ENCODE results near the gene GEMIN4. TPM values are rescaled to one million over a fixed set of nuclear protein-coding genes. Genes with fewer than 3 reads are reported as not detected.
"Not testable (repeated sequence)": the region's sequence is repeated elsewhere in the genome, so short reads cannot be mapped to it uniquely, and the experiment has no call there.

The GEMIN4 gene
- total RNA-seq, 1 experiment from 2014 or later: 20.3 TPM

- Histone ChIP-seq H3K9me3 (replicated peaks) (no peaks in the 10 kb centered on the region), H3K36me3 (peaks cover 7% of the 10 kb centered on the region), H3K27ac (no peak overlapping the region), H3K4me3 (no peak overlapping the region), H3K4me1 (no peaks in the 10 kb centered on the region), H3K27me3 (no peaks in the 10 kb centered on the region)
- DNase-seq: no peak
Measured at GRCh38 chr17:789160-789840, 37.2 kb upstream of the GEMIN4 start.

- no peak overlapping the region for H3K27ac ChIP-seq
- H3K4me3 ChIP-seq: no peak overlapping the region
- peaks cover 7% of the 10 kb centered on the region for H3K36me3 ChIP-seq
- no peaks in the 10 kb centered on the region for H3K9me3 ChIP-seq (replicated peaks)
- no peaks in the 10 kb centered on the region for H3K27me3 ChIP-seq
- no peak for DNase-seq
- H3K4me1 ChIP-seq: no peaks in the 10 kb centered on the region
Measured at GRCh38 chr17:788551-788950, 36.5 kb upstream of the GEMIN4 start.

- no peak overlapping the region for H3K27ac ChIP-seq
- peaks cover 7% of the 10 kb centered on the region for H3K36me3 ChIP-seq
- no peaks in the 10 kb centered on the region for H3K27me3 ChIP-seq
- H3K4me1 ChIP-seq: no peaks in the 10 kb centered on the region
- H3K9me3 ChIP-seq (replicated peaks): no peaks in the 10 kb centered on the region
- H3K4me3 ChIP-seq: no peak overlapping the region
- no peak for DNase-seq
Measured at GRCh38 chr17:787641-788221, 35.7 kb upstream of the GEMIN4 start.

DNA sequence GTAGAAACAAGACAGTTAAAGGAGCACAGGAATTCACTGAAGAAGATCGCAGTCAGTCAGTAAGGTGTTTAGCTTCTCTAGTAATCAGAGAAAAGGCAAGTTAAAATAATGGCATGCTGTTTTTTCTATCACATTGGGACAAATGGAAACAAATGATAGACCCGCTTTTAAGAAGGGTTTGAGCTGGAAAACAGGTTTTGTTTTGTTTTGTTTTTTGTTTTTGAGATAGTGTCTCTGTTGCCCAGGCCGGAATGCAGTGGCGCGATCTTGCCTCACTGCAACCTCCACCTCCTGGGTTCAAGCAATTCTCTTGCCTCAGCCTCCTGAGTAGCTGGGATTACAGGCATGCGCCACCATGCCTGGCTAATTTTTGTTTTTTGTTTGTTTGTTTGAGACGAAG, 33.8 kb upstream of the GEMIN4 start:
- H3K4me3 ChIP-seq; H3K9me3 ChIP-seq (replicated peaks); DNase-seq; H3K27ac ChIP-seq; H3K27me3 ChIP-seq; H3K36me3 ChIP-seq; H3K4me1 ChIP-seq: not testable (repeated sequence)

DNA sequence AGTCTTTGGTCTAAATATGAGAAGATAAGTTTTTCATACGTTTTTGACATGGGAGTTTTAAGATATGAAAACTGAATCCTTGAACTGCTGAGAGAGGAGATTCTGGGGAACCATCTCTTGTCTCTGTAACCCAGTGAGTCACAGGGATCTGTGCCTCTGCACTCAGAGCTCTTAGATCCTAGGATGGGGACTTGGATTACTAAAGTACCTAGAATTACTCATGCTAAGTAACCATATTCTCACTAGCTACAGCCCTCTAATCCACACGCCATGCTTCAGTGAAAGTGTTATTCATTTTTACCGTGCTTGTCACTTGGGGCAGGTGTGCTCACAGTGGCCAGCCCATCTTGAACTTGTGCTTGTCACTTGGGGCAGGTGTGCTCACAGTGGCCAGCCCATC, 32.1 kb upstream of the GEMIN4 start:
- H3K4me3 ChIP-seq: no peak overlapping the region
- no peak for DNase-seq
- H3K36me3 ChIP-seq: peaks cover 4% of the 10 kb centered on the region
- H3K4me1 ChIP-seq: no peaks in the 10 kb centered on the region
- H3K9me3 ChIP-seq (replicated peaks): no peaks in the 10 kb centered on the region
- no peak overlapping the region for H3K27ac ChIP-seq
- H3K27me3 ChIP-seq: no peaks in the 10 kb centered on the region

DNA sequence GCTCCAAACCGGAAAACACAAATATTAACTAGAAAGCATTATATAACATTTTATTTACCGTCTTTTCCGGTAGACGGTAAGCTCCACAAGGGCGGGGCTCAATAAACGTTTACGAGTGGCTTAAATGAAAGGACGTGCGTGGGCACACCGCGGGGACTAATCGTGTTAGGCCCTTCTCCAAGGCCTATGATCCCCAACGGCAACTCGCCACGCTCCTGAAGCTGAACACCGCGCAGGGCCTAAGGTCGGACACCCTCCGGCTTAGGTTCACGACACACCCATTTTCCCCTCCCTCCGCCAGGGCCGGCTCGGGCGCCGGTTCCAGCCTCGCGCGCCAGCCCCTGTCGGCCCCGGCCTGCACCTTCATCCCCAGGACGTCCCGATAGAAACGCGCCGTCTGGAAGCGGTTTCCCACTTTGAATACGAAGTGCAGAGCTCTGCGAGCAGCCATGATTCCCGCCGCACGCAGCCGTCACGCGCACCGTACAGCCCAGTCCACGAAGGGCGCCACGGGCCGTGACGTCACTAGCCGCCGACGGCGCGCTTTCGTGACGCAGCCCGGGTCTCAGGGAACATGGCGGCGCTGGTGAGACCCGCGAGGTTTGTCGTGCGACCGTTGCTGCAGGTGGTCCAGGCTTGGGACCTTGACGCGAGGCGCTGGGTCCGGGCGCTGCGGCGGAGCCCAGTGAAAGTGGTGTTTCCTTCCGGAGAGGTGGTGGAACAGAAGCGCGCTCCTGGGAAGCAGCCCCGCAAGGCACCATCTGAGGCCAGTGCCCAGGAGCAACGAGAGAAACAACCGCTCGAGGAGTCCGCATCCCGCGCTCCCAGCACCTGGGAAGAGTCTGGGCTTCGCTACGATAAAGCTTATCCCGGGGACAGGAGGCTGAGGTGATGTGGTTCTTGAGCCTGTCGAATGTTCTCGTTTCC, 30.0 kb upstream of the GEMIN4 start, which contains the start of the genes GLOD4 and MRM3:
Gene GLOD4 (minus strand): TSS at position 476 of the 927 bp plus-strand sequence. CDS start 25 bp downstream, at position 451.
Gene MRM3 (plus strand): TSS at position 549 of the 927 bp plus-strand sequence. CDS start 26 bp downstream, at position 575.
- peak; percentile 81 to 85 for DNase-seq
- peak within 1 kb of the TSS; percentile 58 for H3K27ac ChIP-seq
- H3K4me3 ChIP-seq: peak within 1 kb of the TSS; percentile 77
- H3K9me3 ChIP-seq (replicated peaks): no peaks in the 10 kb centered on the region
- no peaks in the 10 kb centered on the region for H3K36me3 ChIP-seq
- no peaks in the 10 kb centered on the region for H3K27me3 ChIP-seq
- no peaks in the 10 kb centered on the region for H3K4me1 ChIP-seq

- no peak overlapping the region for H3K27ac ChIP-seq
Measured at GRCh38 chr17:778096-778495, 26.0 kb upstream of the GEMIN4 start.

DNA sequence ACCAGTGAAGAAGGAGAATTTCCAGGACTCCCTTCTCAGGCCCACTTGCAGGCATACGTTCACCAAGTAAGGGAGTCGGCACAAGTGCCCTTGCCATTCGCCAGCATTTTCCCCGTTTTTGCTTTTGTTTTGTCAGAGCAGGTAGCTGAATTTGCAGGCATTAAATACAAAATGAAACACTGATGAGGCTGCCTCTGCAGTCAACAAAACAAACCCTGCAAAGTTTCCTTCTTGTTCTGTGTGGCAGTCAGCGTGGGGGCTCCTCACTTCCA, 22.2 kb upstream of the GEMIN4 start:
- no peaks in the 10 kb centered on the region for H3K4me1 ChIP-seq
- H3K4me3 ChIP-seq: no peak overlapping the region
- no peak overlapping the region for H3K27ac ChIP-seq
- no peak for DNase-seq
- H3K9me3 ChIP-seq (replicated peaks): no peaks in the 10 kb centered on the region
- no peaks in the 10 kb centered on the region for H3K27me3 ChIP-seq
- peaks cover 26% of the 10 kb centered on the region for H3K36me3 ChIP-seq

More at GRCh38 chr17:778096-778495, 26.0 kb upstream of the GEMIN4 start:
- DNase-seq: no peak
- H3K36me3 ChIP-seq: peaks cover 3% of the 10 kb centered on the region; the same call in 1 of the 2 replicates
- H3K9me3 ChIP-seq (replicated peaks): no peaks in the 10 kb centered on the region
- no peaks in the 10 kb centered on the region for H3K27me3 ChIP-seq
- no peaks in the 10 kb centered on the region for H3K4me1 ChIP-seq
- no peak overlapping the region for H3K4me3 ChIP-seq

- no peak overlapping the region for H3K27ac ChIP-seq
- no peak overlapping the region for H3K4me3 ChIP-seq
- H3K36me3 ChIP-seq: peaks cover 26% of the 10 kb centered on the region
- no peaks in the 10 kb centered on the region for H3K27me3 ChIP-seq
- H3K9me3 ChIP-seq (replicated peaks): no peaks in the 10 kb centered on the region
- H3K4me1 ChIP-seq: no peaks in the 10 kb centered on the region
- no peak for DNase-seq
Measured at GRCh38 chr17:773467-774312, 21.6 kb upstream of the GEMIN4 start.

DNA sequence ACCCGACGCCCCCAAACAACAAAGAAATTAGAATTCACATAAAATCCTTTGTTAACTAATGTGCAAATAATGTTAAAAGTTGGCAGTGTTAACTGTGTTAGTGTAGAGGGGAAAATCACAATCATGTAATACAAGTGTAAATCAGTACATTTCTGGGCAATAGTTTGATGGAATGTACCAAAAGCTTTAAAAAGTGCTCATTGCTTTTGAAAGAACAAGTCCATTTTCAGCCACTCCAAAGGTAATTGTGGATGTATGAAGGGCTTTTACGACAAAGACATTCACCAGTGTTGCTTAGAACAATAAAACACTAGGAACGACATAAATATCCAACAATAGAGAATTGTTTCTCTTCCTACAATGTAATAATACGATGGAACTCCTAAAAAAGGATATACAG, 21.0 kb upstream of the GEMIN4 start:
- Histone ChIP-seq H3K9me3 (replicated peaks) (no peaks in the 10 kb centered on the region), H3K36me3 (peaks cover 26% of the 10 kb centered on the region), H3K4me3 (no peak overlapping the region), H3K27me3 (no peaks in the 10 kb centered on the region), H3K27ac (no peak overlapping the region), H3K4me1 (no peaks in the 10 kb centered on the region)
- no peak for DNase-seq

GRCh38 chr17:767076-767475, 15.0 kb upstream of the GEMIN4 start:
- Histone ChIP-seq H3K36me3 (peaks cover 30% of the 10 kb centered on the region), H3K4me3 (no peak overlapping the region), H3K27ac (no peak overlapping the region), H3K9me3 (replicated peaks) (no peaks in the 10 kb centered on the region), H3K27me3 (no peaks in the 10 kb centered on the region), H3K4me1 (no peaks in the 10 kb centered on the region)
- DNase-seq: no peak

GRCh38 chr17:760371-760770, 8.3 kb upstream of the GEMIN4 start:
- Histone ChIP-seq H3K4me3 (no peak overlapping the region), H3K36me3 (peaks cover 7% of the 10 kb centered on the region; the same call in 1 of the 2 replicates), H3K9me3 (replicated peaks) (no peaks in the 10 kb centered on the region), H3K4me1 (no peaks in the 10 kb centered on the region), H3K27me3 (no peaks in the 10 kb centered on the region), H3K27ac (no peak overlapping the region)
- DNase-seq: no peak

- H3K27me3 ChIP-seq: no peaks in the 10 kb centered on the region
- DNase-seq: no peak
- H3K27ac ChIP-seq: no peak overlapping the region
- H3K4me3 ChIP-seq: no peak overlapping the region
- no peaks in the 10 kb centered on the region for H3K9me3 ChIP-seq (replicated peaks)
- no peaks in the 10 kb centered on the region for H3K4me1 ChIP-seq
- H3K36me3 ChIP-seq: peaks cover 7% of the 10 kb centered on the region; the same call in 1 of the 2 replicates
Measured at GRCh38 chr17:759964-760363, 7.9 kb upstream of the GEMIN4 start.

DNA sequence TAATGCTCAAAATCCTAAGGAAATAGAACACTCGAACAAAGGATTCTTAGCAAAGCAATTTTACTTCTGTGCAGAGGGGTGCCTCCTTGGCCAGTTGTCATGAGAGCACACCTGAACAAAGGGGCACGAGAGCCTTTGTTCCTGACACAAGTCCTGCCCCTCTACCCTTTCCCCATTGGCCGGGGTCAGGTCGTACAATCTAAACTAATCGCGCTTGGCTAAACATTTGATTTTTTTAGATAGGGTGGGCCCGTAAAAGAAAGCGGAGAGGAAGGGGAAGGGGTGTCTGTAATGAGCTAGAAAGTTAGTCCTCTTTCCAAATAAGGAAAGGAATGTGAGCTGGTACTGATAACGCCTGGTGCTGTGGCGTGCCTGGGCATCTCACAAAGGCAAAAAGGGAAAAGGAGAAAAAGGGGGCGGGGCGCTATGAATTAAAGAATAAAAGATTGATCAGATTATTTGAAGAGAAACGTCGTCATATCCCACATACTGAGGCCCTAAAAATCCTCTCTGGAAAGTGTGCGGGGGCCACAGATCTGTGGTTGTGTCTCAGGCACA, 4.0 kb upstream of the GEMIN4 start:
- not testable (repeated sequence) for H3K4me3 ChIP-seq; H3K36me3 ChIP-seq; DNase-seq; H3K4me1 ChIP-seq; H3K27ac ChIP-seq; H3K27me3 ChIP-seq; H3K9me3 ChIP-seq (replicated peaks)

All from SJCRH30 (cell line).